H7 (cell line): ENCODE results near the gene HGD. TPM values are rescaled to one million over a fixed set of nuclear protein-coding genes. Genes with fewer than 3 reads are reported as not detected.
"Not testable (repeated sequence)": the region's sequence is repeated elsewhere in the genome, so short reads cannot be mapped to it uniquely, and the experiment has no call there.

Experiments used
- DNase-seq: peaks from one replicate; pipeline ENCODE4 v3.0.0; 2012
- H3K27me3 ChIP-seq: 2 replicates; pipeline ENCODE4 v1.6.0; 2011; ENCODE audit warnings: mild to moderate bottlenecking, low read length; ENCODE audit not compliant: control insufficient read depth, insufficient read depth
- H3K36me3 ChIP-seq: replicated peaks from 2 replicates; pipeline ENCODE4 v1.5.1; 2011; ENCODE audit warnings: low read length; ENCODE audit not compliant: control insufficient read depth, insufficient read depth
- H3K4me3 ChIP-seq: 2 replicates; pipeline ENCODE4 v1.5.1; 2011; ENCODE audit warnings: low read depth, mild to moderate bottlenecking, control low read depth, low read length, moderate library complexity; ENCODE audit not compliant: insufficient read depth
- total RNA-seq: library from RNA; depleted of rRNA; stranded (reverse); fragments of >200 nt; shearing (Covaris generic); gene quantifications from 2 replicates; pipeline ENCODE4 v1.2.3, GENCODE V29; 2014

HGD gene
- total RNA-seq, 1 experiment from 2014 or later: 1.4 TPM

GRCh38 chr3:120636795-120637401 is 45.1 kb downstream of the HGD start:
- no peak for DNase-seq
- Histone ChIP-seq H3K36me3 (no peaks in the 10 kb centered on the region), H3K27me3 (no peaks in the 10 kb centered on the region), H3K4me3 (no peak overlapping the region)

GRCh38 chr3:120634539-120634938 is 47.5 kb downstream of the HGD start:
- no peaks in the 10 kb centered on the region for H3K36me3 ChIP-seq
- no peaks in the 10 kb centered on the region for H3K27me3 ChIP-seq
- no peak for DNase-seq
- H3K4me3 ChIP-seq: no peak overlapping the region

GRCh38 chr3:120625159-120625586 is 56.9 kb downstream of the HGD start:
- Histone ChIP-seq H3K36me3 (no peaks in the 10 kb centered on the region), H3K4me3 (no peak overlapping the region), H3K27me3 (no peaks in the 10 kb centered on the region)
- no peak for DNase-seq

- no peaks in the 10 kb centered on the region for H3K27me3 ChIP-seq
- H3K4me3 ChIP-seq: no peak overlapping the region
- no peaks in the 10 kb centered on the region for H3K36me3 ChIP-seq
- DNase-seq: no peak
These were observed 58.3 kb downstream of the HGD start for GRCh38 chr3:120623727-120624093.

GRCh38 chr3:120622870-120623726 is 58.9 kb downstream of the HGD start:
- H3K4me3 ChIP-seq: no peak overlapping the region; the same call in 1 of the 2 replicates
- DNase-seq: no peak
- no peaks in the 10 kb centered on the region for H3K27me3 ChIP-seq
- H3K36me3 ChIP-seq: no peaks in the 10 kb centered on the region

- DNase-seq: no peak
- no peaks in the 10 kb centered on the region for H3K36me3 ChIP-seq
- H3K27me3 ChIP-seq: no peaks in the 10 kb centered on the region
- H3K4me3 ChIP-seq: no peak overlapping the region
These were observed 59.6 kb downstream of the HGD start for GRCh38 chr3:120622457-120622856.

GRCh38 chr3:120616745-120617144 is 65.3 kb downstream of the HGD start:
- H3K4me3 ChIP-seq, DNase-seq, H3K27me3 ChIP-seq, H3K36me3 ChIP-seq: not testable (repeated sequence)

GRCh38 chr3:120615847-120616609 is 66.0 kb downstream of the HGD start:
- Histone ChIP-seq H3K27me3 (no peaks in the 10 kb centered on the region), H3K4me3 (no peak overlapping the region)
- DNase-seq: no peak

GRCh38 chr3:120614765-120615164 is 67.3 kb downstream of the HGD start:
- no peak for DNase-seq
- Histone ChIP-seq H3K36me3 (no peaks in the 10 kb centered on the region), H3K4me3 (no peak overlapping the region), H3K27me3 (no peaks in the 10 kb centered on the region)

More at GRCh38 chr3:120615847-120616609, 66.0 kb downstream of the HGD start:
- H3K36me3 ChIP-seq: no peaks in the 10 kb centered on the region

GRCh38 chr3:120608506-120608905 is 73.5 kb downstream of the HGD start:
- no peaks in the 10 kb centered on the region for H3K27me3 ChIP-seq
- no peaks in the 10 kb centered on the region for H3K36me3 ChIP-seq
- H3K4me3 ChIP-seq: no peak overlapping the region
- no peak for DNase-seq

GRCh38 chr3:120604784-120605183 is 77.3 kb downstream of the HGD start:
- peaks cover 3% of the 10 kb centered on the region for H3K36me3 ChIP-seq
- no peak overlapping the region for H3K4me3 ChIP-seq
- no peak for DNase-seq
- H3K27me3 ChIP-seq: no peaks in the 10 kb centered on the region

- no peak for DNase-seq
- Histone ChIP-seq H3K4me3 (no peak overlapping the region), H3K27me3 (no peaks in the 10 kb centered on the region), H3K36me3 (peaks cover 3% of the 10 kb centered on the region)
These were observed 77.7 kb downstream of the HGD start for GRCh38 chr3:120604382-120604781.

- no peak for DNase-seq
- no peaks in the 10 kb centered on the region for H3K27me3 ChIP-seq
- H3K36me3 ChIP-seq: peaks cover 6% of the 10 kb centered on the region
- no peak overlapping the region for H3K4me3 ChIP-seq
These were observed 79.4 kb downstream of the HGD start for GRCh38 chr3:120602682-120603081.

- Histone ChIP-seq H3K4me3 (no peak overlapping the region), H3K27me3 (no peaks in the 10 kb centered on the region), H3K36me3 (peaks cover 6% of the 10 kb centered on the region)
- DNase-seq: no peak
These were observed 80.5 kb downstream of the HGD start for GRCh38 chr3:120601554-120601953.

GRCh38 chr3:120599211-120599610 is 82.8 kb downstream of the HGD start:
- H3K36me3 ChIP-seq: peaks cover 6% of the 10 kb centered on the region
- no peak overlapping the region for H3K4me3 ChIP-seq
- no peak for DNase-seq
- H3K27me3 ChIP-seq: no peaks in the 10 kb centered on the region
